ENCODE measurements around the gene KDM6A. TPM values are rescaled to one million over a fixed set of nuclear protein-coding genes. Genes with fewer than 3 reads are reported as not detected.

The KDM6A gene
- total and polyA plus RNA-seq, 2 donors (not counting 1 experiment from before 2014, with no cell fraction given): 33.3 to 57.0 TPM

DNA sequence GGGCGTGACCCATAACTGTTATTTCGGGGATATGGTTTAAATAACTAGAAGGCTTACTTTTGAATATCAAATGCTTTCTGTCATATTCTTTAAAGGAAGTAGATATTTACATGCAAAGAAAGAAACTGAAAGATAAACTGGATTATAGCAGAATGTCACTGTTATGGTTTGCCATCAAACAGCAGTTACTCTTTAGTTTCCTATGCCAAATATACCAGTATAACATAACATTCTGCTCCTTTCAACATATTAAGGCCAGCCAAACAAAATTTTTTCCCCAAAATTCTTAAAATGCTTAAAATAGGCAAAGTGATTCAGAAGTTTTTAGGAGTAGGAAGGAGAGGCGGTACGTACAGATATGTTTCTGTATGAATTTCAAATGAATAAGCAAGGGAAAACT is 27.0 kb downstream of the KDM6A start:
- POLR2A ChIA-PET: no interaction called here

DNA sequence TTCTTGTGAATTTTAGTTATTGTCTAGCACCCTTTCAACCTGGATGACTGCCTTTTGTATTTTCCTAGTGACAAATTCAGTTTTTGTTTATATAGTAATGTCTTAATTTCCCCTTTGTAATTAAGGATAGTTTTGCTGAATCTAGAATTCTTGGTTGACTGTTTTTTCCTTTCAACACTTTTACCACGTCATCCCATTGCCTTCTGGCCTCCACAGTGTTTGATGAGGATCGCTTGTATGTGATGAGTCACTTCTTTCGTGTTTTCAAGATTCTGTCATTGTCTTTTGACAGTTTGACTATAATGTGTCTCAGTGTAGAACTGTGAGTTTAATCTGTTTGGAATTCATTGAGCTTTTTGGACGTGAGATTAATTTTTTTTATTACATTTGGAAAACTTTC is 30.1 kb downstream of the KDM6A start:
- WGBS (ENCODE audit: insufficient coverage): no CpG with 5 or more reads among the region's 4 CpGs
- H3K4me2 ChIP-seq (replicated peaks; ENCODE audit: low read depth, low read length, poor library complexity, severe bottlenecking): no peak overlapping the region
- no peaks in the 10 kb centered on the region for H3K9me3 ChIP-seq (ENCODE audit: control extremely low read depth in 1 of 3, control insufficient read depth in 2 of 3, insufficient read depth in 1 of 3, low read length in 2 of 3)
- H4K20me1 ChIP-seq (ENCODE audit: control insufficient read depth, insufficient read depth, low read length, poor library complexity, severe bottlenecking): peaks cover 94% of the 10 kb centered on the region
- no peak for ATAC-seq (ENCODE audit: low read depth)
- H3K4me1 ChIP-seq (ENCODE audit: control insufficient read depth in 2 of 2, insufficient read depth in 2 of 2, low read length in 2 of 2): peaks cover 52 to 73% of the 10 kb centered on the region in 2 donors
- peak overlapping the region in 1 of 2 donors; percentile 43 for H3K27ac ChIP-seq (ENCODE audit: low read length in 2 of 2)
- peak overlapping the region; percentile 34 for H3K4me3 Mint-ChIP-seq
- peaks cover 100% of the 10 kb centered on the region for H3K79me2 ChIP-seq (ENCODE audit: control insufficient read depth, insufficient read depth, low read length)
- no peaks in the 10 kb centered on the region for H3K27me3 Mint-ChIP-seq
- H3K4me1 Mint-ChIP-seq: peaks cover 67% of the 10 kb centered on the region
- CTCF ChIA-PET: no interaction called here
- H3K36me3 ChIP-seq (replicated peaks in 1 of 2; ENCODE audit: control extremely low read depth in 1 of 2, control insufficient read depth in 1 of 2, extremely low read depth in 1 of 2, insufficient read depth in 2 of 2, low read length in 1 of 2): no peaks in the 10 kb centered on the region
- POLR2A ChIA-PET: no interaction called here
- H3K27ac Mint-ChIP-seq: no peak overlapping the region
- no peak for DNase-seq
- intact Hi-C loops (cut with micrococcal nuclease): no loop called here
- TF ChIP-seq EZH2 (IDR thresholded peaks at IDR 0.05; ENCODE audit: borderline replicate concordance, insufficient read depth, low read depth, low read length, poor library complexity, severe bottlenecking): no peak
- TF ChIP-seq, protein P1, sequence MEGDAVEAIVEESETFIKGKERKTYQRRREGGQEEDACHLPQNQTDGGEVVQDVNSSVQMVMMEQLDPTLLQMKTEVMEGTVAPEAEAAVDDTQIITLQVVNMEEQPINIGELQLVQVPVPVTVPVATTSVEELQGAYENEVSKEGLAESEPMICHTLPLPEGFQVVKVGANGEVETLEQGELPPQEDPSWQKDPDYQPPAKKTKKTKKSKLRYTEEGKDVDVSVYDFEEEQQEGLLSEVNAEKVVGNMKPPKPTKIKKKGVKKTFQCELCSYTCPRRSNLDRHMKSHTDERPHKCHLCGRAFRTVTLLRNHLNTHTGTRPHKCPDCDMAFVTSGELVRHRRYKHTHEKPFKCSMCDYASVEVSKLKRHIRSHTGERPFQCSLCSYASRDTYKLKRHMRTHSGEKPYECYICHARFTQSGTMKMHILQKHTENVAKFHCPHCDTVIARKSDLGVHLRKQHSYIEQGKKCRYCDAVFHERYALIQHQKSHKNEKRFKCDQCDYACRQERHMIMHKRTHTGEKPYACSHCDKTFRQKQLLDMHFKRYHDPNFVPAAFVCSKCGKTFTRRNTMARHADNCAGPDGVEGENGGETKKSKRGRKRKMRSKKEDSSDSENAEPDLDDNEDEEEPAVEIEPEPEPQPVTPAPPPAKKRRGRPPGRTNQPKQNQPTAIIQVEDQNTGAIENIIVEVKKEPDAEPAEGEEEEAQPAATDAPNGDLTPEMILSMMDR (IDR thresholded peaks at IDR 0.05): no peak
- no peak overlapping the region for H3K4me3 ChIP-seq (ENCODE audit: control extremely low read depth in 1 of 5, extremely low read depth in 1 of 5, insufficient read depth in 1 of 5, low read depth in 2 of 5, low read length in 4 of 5)
- no peaks in the 10 kb centered on the region for H3K27me3 ChIP-seq (replicated peaks in 1 of 4; ENCODE audit: control extremely low read depth in 1 of 4, control insufficient read depth in 3 of 4, insufficient read depth in 4 of 4, low read length in 3 of 4)
- H3K9me3 Mint-ChIP-seq (ENCODE audit: insufficient read depth): no peaks in the 10 kb centered on the region
- H2AFZ ChIP-seq (ENCODE audit: insufficient read depth, low read depth, low read length, poor library complexity, severe bottlenecking): no peak overlapping the region
- no peak overlapping the region for H3K9ac ChIP-seq (ENCODE audit: low read length)

More for the DNA sequence above, 27.0 kb downstream of the KDM6A start:
- Mint-ChIP-seq H3K27ac (no peak overlapping the region), H3K9me3 (ENCODE audit: insufficient read depth) (no peaks in the 10 kb centered on the region), H3K4me3 (peak overlapping the region; percentile 71), H3K27me3 (no peaks in the 10 kb centered on the region), H3K4me1 (peaks cover 50% of the 10 kb centered on the region)
- WGBS (ENCODE audit: insufficient coverage): no CpG with 5 or more reads among the region's 4 CpGs
- H3K9me3 ChIP-seq (ENCODE audit: control extremely low read depth in 1 of 3, control insufficient read depth in 2 of 3, insufficient read depth in 1 of 3, low read length in 2 of 3): peaks cover 0 to 9% (median 0%) of the 10 kb centered on the region in 3 donors
- H3K27me3 ChIP-seq (replicated peaks in 1 of 4; ENCODE audit: control extremely low read depth in 1 of 4, control insufficient read depth in 3 of 4, insufficient read depth in 4 of 4, low read length in 3 of 4): no peaks in the 10 kb centered on the region
- H3K4me3 ChIP-seq (ENCODE audit: control extremely low read depth in 1 of 5, extremely low read depth in 1 of 5, insufficient read depth in 1 of 5, low read depth in 2 of 5, low read length in 4 of 5): peak overlapping the region in 2 of 5 experiments; percentile 16 to 50
- H3K9ac ChIP-seq (ENCODE audit: low read length): peak overlapping the region; percentile 15
- H3K4me2 ChIP-seq (replicated peaks; ENCODE audit: low read depth, low read length, poor library complexity, severe bottlenecking): peak overlapping the region; percentile 63
- intact Hi-C loops (cut with micrococcal nuclease): no loop called here
- peaks cover 38 to 51% of the 10 kb centered on the region in 2 donors for H3K4me1 ChIP-seq (ENCODE audit: control insufficient read depth in 2 of 2, insufficient read depth in 2 of 2, low read length in 2 of 2)
- H3K27ac ChIP-seq (ENCODE audit: low read length in 2 of 2): peak overlapping the region; percentile 23 to 60
- TF ChIP-seq, protein P1 (IDR thresholded peaks at IDR 0.05): no peak
- TF ChIP-seq EZH2 (IDR thresholded peaks at IDR 0.05; ENCODE audit: borderline replicate concordance, insufficient read depth, low read depth, low read length, poor library complexity, severe bottlenecking): no peak
- H4K20me1 ChIP-seq (ENCODE audit: control insufficient read depth, insufficient read depth, low read length, poor library complexity, severe bottlenecking): peaks cover 76% of the 10 kb centered on the region
- peaks cover 100% of the 10 kb centered on the region for H3K79me2 ChIP-seq (ENCODE audit: control insufficient read depth, insufficient read depth, low read length)
- ATAC-seq (ENCODE audit: low read depth) (no peak), DNase-seq (no peak)
- CTCF ChIA-PET: no interaction called here
- H3K36me3 ChIP-seq (replicated peaks in 1 of 2; ENCODE audit: control extremely low read depth in 1 of 2, control insufficient read depth in 1 of 2, extremely low read depth in 1 of 2, insufficient read depth in 2 of 2, low read length in 1 of 2): no peaks in the 10 kb centered on the region
- no peak overlapping the region for H2AFZ ChIP-seq (ENCODE audit: insufficient read depth, low read depth, low read length, poor library complexity, severe bottlenecking)

Measured in B cell (primary cell).